GM18517 (cell line): ENCODE results near the gene SAGE1.
"Not testable (repeated sequence)": the region's sequence is repeated elsewhere in the genome, so short reads cannot be mapped to it uniquely, and the experiment has no call there.

Source experiments
- ATAC-seq: cut with Tn5 transposase; IDR thresholded peaks from one replicate; pipeline ENCODE4 v1.9.1; 2021; ENCODE audit warnings: mild to moderate bottlenecking, moderate library complexity; ENCODE audit not compliant: unreplicated experiment

The SAGE1 gene

GRCh38 chrX:135893294-135893817 is at the start of gene SAGE1, which contains the start of gene CT45A10:
Gene SAGE1, plus strand, starts transcription at chrX:135893716. Its CDS starts 2,527 bp downstream, at chrX:135896243.
Gene CT45A10, minus strand, starts transcription at chrX:135893444. Its CDS starts 8,100 bp downstream, at chrX:135885344.
- no peak for ATAC-seq

GRCh38 chrX:135854438-135854837 is 39.1 kb upstream of the SAGE1 start, which contains the start of gene CT45A8:
Gene CT45A8, minus strand, starts transcription at chrX:135854538. Its CDS starts 3,755 bp downstream, at chrX:135850783.
- not testable (repeated sequence) for ATAC-seq

GRCh38 chrX:135871712-135872111 is 21.8 kb upstream of the SAGE1 start, which contains the start of gene CT45A9:
Gene CT45A9, minus strand, starts transcription at chrX:135871812. Its CDS starts 3,751 bp downstream, at chrX:135868061.
- ATAC-seq = not testable (repeated sequence)

GRCh38 chrX:135882741-135883140 is 10.8 kb upstream of the SAGE1 start:
- not testable (repeated sequence) for ATAC-seq

GRCh38 chrX:135888230-135888629 is 5.3 kb upstream of the SAGE1 start:
- not testable (repeated sequence) for ATAC-seq

- ATAC-seq = not testable (repeated sequence)
Observed at GRCh38 chrX:135888976-135889375, 4.5 kb upstream of the SAGE1 start.

GRCh38 chrX:135890087-135890585 is 3.4 kb upstream of the SAGE1 start:
- ATAC-seq = no peak

- no peak for ATAC-seq
Observed at GRCh38 chrX:135892781-135893180, 735 bp upstream of the SAGE1 start.

- no peak for ATAC-seq
Observed at GRCh38 chrX:135910251-135910650, 16.7 kb downstream of the SAGE1 start.

- ATAC-seq = no peak
Observed at GRCh38 chrX:135914404-135914803, 20.9 kb downstream of the SAGE1 start.

- not testable (repeated sequence) for ATAC-seq
Observed at GRCh38 chrX:135920516-135920915, 27.0 kb downstream of the SAGE1 start.

GRCh38 chrX:135923353-135923752 is 29.8 kb downstream of the SAGE1 start:
- ATAC-seq = no peak

- no peak for ATAC-seq
Observed at GRCh38 chrX:135927897-135928296, 34.4 kb downstream of the SAGE1 start.

GRCh38 chrX:135931644-135932487 is 38.4 kb downstream of the SAGE1 start:
- no peak for ATAC-seq

GRCh38 chrX:135944486-135944885 is 51.0 kb downstream of the SAGE1 start:
- ATAC-seq = no peak

GRCh38 chrX:135951291-135951690 is 57.8 kb downstream of the SAGE1 start:
- ATAC-seq = no peak
